SK-N-SH (cell line): ENCODE measurements around the gene VWA3A. TPM values are rescaled to one million over a fixed set of nuclear protein-coding genes. Genes with fewer than 3 reads are reported as not detected.

Source experiments
- CTCF ChIA-PET: fragments of 300-600, 350-600 bp; formaldehyde crosslinking; extraction: SDS; loops from one replicate; lab custom pipeline; 2021; lab: Yijun Ruan, JAX
- POLR2A ChIA-PET: fragments of 350-600 bp; sonication (Branson Sonifier 250); formaldehyde crosslinking; extraction: SDS; loops from one replicate; lab custom pipeline; 2020; ENCODE audit warnings: antibody characterized with exemption, inconsistent platforms; lab: Yijun Ruan, JAX
- DNase-seq: peaks from one replicate; pipeline ENCODE4 v3.0.0; 2012
- H2AFZ ChIP-seq: fragments of 200-600 bp; sonication (generic); 2 replicates; pipeline ENCODE4 v1.8.1; 2016; ENCODE audit warnings: antibody characterized with exemption, mild to moderate bottlenecking, low read depth
- H3F3A ChIP-seq: fragments of 200-600 bp; sonication (generic); replicated peaks from 2 replicates; pipeline ENCODE3; 2016; ENCODE audit warnings: antibody characterized with exemption, mild to moderate bottlenecking; ENCODE audit not compliant: insufficient read depth
- H3K27ac ChIP-seq, 2 experiments: fragments of 200-500 bp in 1 of 2; fragments of 200-600 bp in 1 of 2; sonication (Bioruptor generic) in 1 of 2; sonication (generic), shearing (Covaris generic) in 1 of 2; 2 replicates each; pipeline versions ENCODE4 v1.5.1 to v1.6.1; 2014 to 2016; ENCODE audit warnings: low read depth in 2 of 2, inconsistent platforms in 1 of 2, low read length in 1 of 2, mild to moderate bottlenecking in 1 of 2, mixed read lengths in 1 of 2
- H3K27me3 ChIP-seq: fragments of 200-600 bp; sonication (generic), shearing (Covaris generic); 2 replicates; pipeline ENCODE4 v1.6.1; 2016; ENCODE audit warnings: mixed run types; ENCODE audit not compliant: insufficient read depth
- H3K36me3 ChIP-seq, 2 experiments: fragments of 200-500 bp in 1 of 2; fragments of 200-600 bp in 1 of 2; sonication (Bioruptor generic) in 1 of 2; sonication (generic) in 1 of 2; replicated peaks in 1 of 2; 2 replicates each; pipeline versions ENCODE3 to v1.5.1; 2014 to 2016; ENCODE audit warnings: low read length in 1 of 2, mild to moderate bottlenecking in 1 of 2; ENCODE audit not compliant: insufficient read depth in 2 of 2, control insufficient read depth in 1 of 2
- H3K4me1 ChIP-seq, 2 experiments: fragments of 200-500 bp in 1 of 2; fragments of 200-600 bp in 1 of 2; sonication (Bioruptor generic) in 1 of 2; sonication (generic), shearing (Covaris generic) in 1 of 2; 2 replicates each; pipeline versions ENCODE4 v1.5.1 to v1.6.1; 2014 to 2016; ENCODE audit warnings: low read depth in 1 of 2, low read length in 1 of 2, mixed run types in 1 of 2; ENCODE audit not compliant: insufficient read depth in 2 of 2, control insufficient read depth in 1 of 2
- H3K4me2 ChIP-seq: fragments of 200-600 bp; sonication (generic), shearing (Covaris generic); 2 replicates; pipeline ENCODE4 v1.6.1; 2017; ENCODE audit warnings: mixed run types
- H3K4me3 ChIP-seq, 2 experiments: fragments of 200-500 bp in 1 of 2; fragments of 200-600 bp in 1 of 2; sonication (Bioruptor generic) in 1 of 2; sonication (generic), shearing (Covaris generic) in 1 of 2; 2 replicates each; pipeline versions ENCODE4 v1.5.1 to v1.8.1; 2014 to 2016; ENCODE audit warnings: low read depth in 2 of 2, inconsistent platforms in 1 of 2, low read length in 1 of 2, mild to moderate bottlenecking in 1 of 2, mixed read lengths in 1 of 2, moderate library complexity in 1 of 2
- H3K79me2 ChIP-seq: fragments of 200-600 bp; sonication (generic); 2 replicates; pipeline ENCODE4 v1.8.1; 2017; ENCODE audit warnings: mild to moderate bottlenecking; ENCODE audit not compliant: insufficient read depth
- H3K9ac ChIP-seq: fragments of 200-600 bp; sonication (generic); 2 replicates; pipeline ENCODE4 v1.6.1; 2017; ENCODE audit warnings: mixed run types
- H3K9me2 ChIP-seq: fragments of 200-600 bp; sonication (generic); 2 replicates; pipeline ENCODE4 v1.6.1; 2017; ENCODE audit warnings: mixed run types
- H3K9me3 ChIP-seq: fragments of 200-600 bp; sonication (generic); 2 replicates; pipeline ENCODE4 v1.6.1; 2017; ENCODE audit warnings: mixed run types, mild to moderate bottlenecking, moderate library complexity
- H4K20me1 ChIP-seq: fragments of 200-600 bp; sonication (generic); 2 replicates; pipeline ENCODE4 v1.6.1; 2017; ENCODE audit warnings: mild to moderate bottlenecking, mixed run types; ENCODE audit not compliant: insufficient read depth
- CHD2 ChIP-seq: fragments of 150-350 bp; IDR thresholded peaks from 2 replicates; pipeline ENCODE4 v1.6.1; 2018; ENCODE audit warnings: low read length; ENCODE audit not compliant: partially characterized antibody
- EZH2phosphoT487 ChIP-seq: fragments of 200-600 bp; sonication (generic); IDR thresholded peaks from 2 replicates; pipeline ENCODE4 v1.6.1; 2017; ENCODE audit warnings: low read depth, mixed run types, mild to moderate bottlenecking, antibody characterized with exemption, moderate library complexity, borderline replicate concordance
- FOXJ3 ChIP-seq: sonication (generic); formaldehyde crosslinking; IDR thresholded peaks from 2 replicates; pipeline ENCODE4 v1.5.1; 2020; ENCODE audit warnings: mild to moderate bottlenecking, missing genetic modification reagents
- GATA2 ChIP-seq: sonication (generic); formaldehyde crosslinking; IDR thresholded peaks from 2 replicates; pipeline ENCODE4 v1.5.0; 2020; ENCODE audit warnings: mild to moderate bottlenecking, missing genetic modification reagents
- NFIC ChIP-seq: IDR thresholded peaks from 2 replicates; pipeline ENCODE4 v1.4.0; 2012; ENCODE audit warnings: borderline replicate concordance
- NRF1 ChIP-seq: IDR thresholded peaks from 2 replicates; pipeline ENCODE4 v1.6.1; 2012; ENCODE audit warnings: low read depth, mild to moderate bottlenecking, low read length
- RAD21 ChIP-seq: IDR thresholded peaks from 2 replicates; pipeline ENCODE4 v1.6.1; 2012; ENCODE audit warnings: mild to moderate bottlenecking, low read length
- SIN3A ChIP-seq: IDR thresholded peaks from 2 replicates; pipeline ENCODE4 v1.6.1; 2012; ENCODE audit warnings: low read depth, mild to moderate bottlenecking, low read length, moderate library complexity, borderline replicate concordance
- SMC3 ChIP-seq: IDR thresholded peaks from 2 replicates; pipeline ENCODE4 v1.6.1; 2012; ENCODE audit warnings: low read depth, low read length, improper control_type of control experiment
- WGBS: methylation state at CpG from one replicate; pipeline ENCODE4 v1.1.6; 2017; ENCODE audit warnings: low lambda C conversion rate; 5-methylcytosine and 5-hydroxymethylcytosine counted together
- polyA plus RNA-seq, 3 experiments: library from polyadenylated mRNA; depleted of rRNA; stranded (reverse); fragments of >200 nt; gene quantifications; 2 replicates each; pipeline ENCODE4 v1.2.3, GENCODE V29; 2012
- TF ChIP-seq, protein P1 (sequence below): IDR thresholded peaks from 2 replicates; pipeline ENCODE4 v1.6.1; 2012; ENCODE audit warnings: mild to moderate bottlenecking, low read depth, low read length, moderate library complexity
- TF ChIP-seq, protein P2 (sequence below): IDR thresholded peaks from 2 replicates; pipeline ENCODE4 v1.4.0; 2012; ENCODE audit warnings: low read depth, borderline replicate concordance

Gene VWA3A
- polyA plus RNA-seq, 1 of the 3 experiments (the other 2 are of a cell fraction) = not detected

DNA sequence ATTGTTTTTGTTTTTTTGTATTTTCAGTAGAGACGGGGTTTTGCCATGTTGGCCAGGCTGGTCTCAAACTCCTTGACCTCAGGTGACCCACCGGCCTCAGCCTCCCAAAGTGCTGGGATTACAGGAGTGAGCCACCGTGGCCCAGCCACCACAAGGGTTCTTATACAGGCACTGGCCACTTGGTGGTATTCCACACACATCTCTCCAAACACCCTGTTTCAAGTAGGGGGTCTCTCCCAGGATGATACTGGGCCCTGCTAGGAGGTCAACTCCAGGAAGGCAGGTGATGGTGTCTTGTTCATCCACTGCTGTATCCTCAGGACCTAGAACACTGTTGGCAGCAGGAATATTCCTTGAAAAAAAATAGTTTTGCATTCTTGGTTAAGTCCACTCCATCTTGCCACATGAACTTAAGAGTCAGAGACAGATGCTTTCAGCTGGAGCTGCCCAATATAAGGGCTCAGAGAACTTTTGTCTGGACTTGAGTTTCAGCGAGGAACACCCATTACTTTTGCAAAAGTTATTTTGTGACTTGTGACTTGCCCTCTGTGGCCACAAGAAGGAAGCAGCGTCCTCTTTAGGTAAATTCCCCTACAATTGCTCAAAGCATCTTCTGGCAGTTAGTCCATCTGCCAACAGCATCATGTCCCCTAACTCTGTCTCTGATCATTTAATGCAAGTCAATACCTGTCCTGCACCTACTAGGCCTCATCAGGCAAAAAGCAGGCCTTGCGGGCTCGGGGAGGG, 106.4 kb downstream of the VWA3A start:
- Histone ChIP-seq H3K4me1 (peaks cover 4 to 8% of the 10 kb centered on the region in 2 experiments; a peak in 2 of 4 replicates), H4K20me1 (no peaks in the 10 kb centered on the region), H3K4me2 (peak overlapping the region; percentile 46; the same call in 1 of the 2 replicates), H2AFZ (peak overlapping the region; percentile 88; the same call in 1 of the 2 replicates), H3K4me3 (no peak overlapping the region), H3K9ac (peak overlapping the region; percentile 62), H3K9me3 (no peaks in the 10 kb centered on the region), H3F3A (peaks cover 42% of the 10 kb centered on the region), H3K27ac (peak overlapping the region in 1 of 2 experiments; percentile 79; a peak in 2 of 4 replicates), H3K9me2 (no peaks in the 10 kb centered on the region), H3K27me3 (no peaks in the 10 kb centered on the region), H3K36me3 (no peaks in the 10 kb centered on the region), H3K79me2 (no peaks in the 10 kb centered on the region)
- ChIA-PET CTCF (interaction anchor here (1.6 to 9.3 kb wide), 2 partner anchors 8 to 100 kb away, joined by 4 to 115 read pairs; partner anchors contain the start of genes EEF2K and POLR3E), POLR2A (no interaction called here)
- no peak for DNase-seq
- WGBS = 89% methylated on average over 7 of the region's 7 CpGs
- TF ChIP-seq SMC3 (no peak), NRF1 (no peak), RAD21 (no peak)
- TF ChIP-seq, protein P1, sequence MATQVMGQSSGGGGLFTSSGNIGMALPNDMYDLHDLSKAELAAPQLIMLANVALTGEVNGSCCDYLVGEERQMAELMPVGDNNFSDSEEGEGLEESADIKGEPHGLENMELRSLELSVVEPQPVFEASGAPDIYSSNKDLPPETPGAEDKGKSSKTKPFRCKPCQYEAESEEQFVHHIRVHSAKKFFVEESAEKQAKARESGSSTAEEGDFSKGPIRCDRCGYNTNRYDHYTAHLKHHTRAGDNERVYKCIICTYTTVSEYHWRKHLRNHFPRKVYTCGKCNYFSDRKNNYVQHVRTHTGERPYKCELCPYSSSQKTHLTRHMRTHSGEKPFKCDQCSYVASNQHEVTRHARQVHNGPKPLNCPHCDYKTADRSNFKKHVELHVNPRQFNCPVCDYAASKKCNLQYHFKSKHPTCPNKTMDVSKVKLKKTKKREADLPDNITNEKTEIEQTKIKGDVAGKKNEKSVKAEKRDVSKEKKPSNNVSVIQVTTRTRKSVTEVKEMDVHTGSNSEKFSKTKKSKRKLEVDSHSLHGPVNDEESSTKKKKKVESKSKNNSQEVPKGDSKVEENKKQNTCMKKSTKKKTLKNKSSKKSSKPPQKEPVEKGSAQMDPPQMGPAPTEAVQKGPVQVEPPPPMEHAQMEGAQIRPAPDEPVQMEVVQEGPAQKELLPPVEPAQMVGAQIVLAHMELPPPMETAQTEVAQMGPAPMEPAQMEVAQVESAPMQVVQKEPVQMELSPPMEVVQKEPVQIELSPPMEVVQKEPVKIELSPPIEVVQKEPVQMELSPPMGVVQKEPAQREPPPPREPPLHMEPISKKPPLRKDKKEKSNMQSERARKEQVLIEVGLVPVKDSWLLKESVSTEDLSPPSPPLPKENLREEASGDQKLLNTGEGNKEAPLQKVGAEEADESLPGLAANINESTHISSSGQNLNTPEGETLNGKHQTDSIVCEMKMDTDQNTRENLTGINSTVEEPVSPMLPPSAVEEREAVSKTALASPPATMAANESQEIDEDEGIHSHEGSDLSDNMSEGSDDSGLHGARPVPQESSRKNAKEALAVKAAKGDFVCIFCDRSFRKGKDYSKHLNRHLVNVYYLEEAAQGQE = no peak

DNA sequence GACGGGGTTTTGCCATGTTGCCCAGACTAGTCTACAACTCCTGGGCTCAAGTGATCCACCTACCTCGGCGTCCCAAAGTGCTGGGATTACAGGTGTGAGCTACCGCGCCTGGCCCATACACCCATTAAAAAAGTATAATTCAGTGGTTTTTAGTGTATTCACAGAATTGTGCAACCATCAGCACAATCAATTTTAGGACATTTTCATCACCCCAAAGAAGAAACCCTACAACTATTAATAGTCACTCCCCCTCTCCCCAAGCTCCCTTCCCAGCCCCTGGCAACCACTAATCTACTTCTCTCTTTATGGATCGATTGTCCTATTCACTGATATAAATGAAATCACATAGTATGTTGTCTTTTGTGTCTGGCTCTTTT, 109.9 kb downstream of the VWA3A start:
- Histone ChIP-seq H3K36me3 (no peaks in the 10 kb centered on the region), H4K20me1 (no peaks in the 10 kb centered on the region), H3K9me3 (no peaks in the 10 kb centered on the region), H3K9ac (no peak overlapping the region), H3K4me3 (no peak overlapping the region), H3K27me3 (no peaks in the 10 kb centered on the region), H3K27ac (no peak overlapping the region), H3K4me2 (no peak overlapping the region), H3K79me2 (peaks cover 10% of the 10 kb centered on the region), H3K4me1 (peaks cover 1 to 8% of the 10 kb centered on the region in 2 experiments; a peak in 2 of 4 replicates), H3K9me2 (no peaks in the 10 kb centered on the region), H3F3A (peaks cover 36% of the 10 kb centered on the region), H2AFZ (no peak overlapping the region)
- 90% methylated on average over 6 of the region's 6 CpGs for WGBS
- ChIA-PET CTCF (interaction anchor here (0.9 to 1.1 kb wide), 2 partner anchors 11 to 98 kb away, joined by 3 to 6 read pairs; no protein-coding TSS in a partner anchor), POLR2A (no interaction called here)
- no peak for DNase-seq
- no peak for TF ChIP-seq NFIC
- TF ChIP-seq SIN3A = no peak
- no peak for TF ChIP-seq EZH2phosphoT487
- TF ChIP-seq FOXJ3 = no peak
- TF ChIP-seq, protein P1 = no peak
- TF ChIP-seq, protein P2, sequence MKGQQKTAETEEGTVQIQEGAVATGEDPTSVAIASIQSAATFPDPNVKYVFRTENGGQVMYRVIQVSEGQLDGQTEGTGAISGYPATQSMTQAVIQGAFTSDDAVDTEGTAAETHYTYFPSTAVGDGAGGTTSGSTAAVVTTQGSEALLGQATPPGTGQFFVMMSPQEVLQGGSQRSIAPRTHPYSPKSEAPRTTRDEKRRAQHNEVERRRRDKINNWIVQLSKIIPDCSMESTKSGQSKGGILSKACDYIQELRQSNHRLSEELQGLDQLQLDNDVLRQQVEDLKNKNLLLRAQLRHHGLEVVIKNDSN = no peak
- TF ChIP-seq NRF1 = no peak
- TF ChIP-seq GATA2 = no peak
- no peak for TF ChIP-seq CHD2
